Osteoblast (primary cell): ENCODE data around the gene SPOCD1. TPM values are rescaled to one million over a fixed set of nuclear protein-coding genes. Genes with fewer than 3 reads are reported as not detected.
A peak's percentile ranks its signal among the peaks of the same experiment; 100 is the strongest.

Experiments used
- DNase-seq: peaks from one replicate; pipeline ENCODE4 v3.0.0; 2011; ENCODE audit warnings: low spot score, mixed read lengths; ENCODE audit not compliant: insufficient read length; ENCODE audit errors: missing footprints
- H2AFZ ChIP-seq: 2 replicates; pipeline ENCODE4 v1.6.0; 2011; ENCODE audit warnings: mild to moderate bottlenecking, low read length
- H3K27ac ChIP-seq: 2 replicates; pipeline ENCODE4 v1.5.1; 2011; ENCODE audit warnings: mild to moderate bottlenecking, low read depth, low read length, moderate library complexity
- H3K27me3 ChIP-seq: 2 replicates; pipeline ENCODE4 v1.6.0; 2012; ENCODE audit warnings: mild to moderate bottlenecking, control low read depth, inconsistent platforms, low read length, moderate library complexity; ENCODE audit not compliant: insufficient read depth
- H3K36me3 ChIP-seq: 2 replicates; pipeline ENCODE4 v1.5.1; 2011; ENCODE audit warnings: mild to moderate bottlenecking, low read length, control low read depth, moderate library complexity; ENCODE audit not compliant: insufficient read depth
- H3K4me1 ChIP-seq: 2 replicates; pipeline ENCODE4 v1.5.1; 2011; ENCODE audit warnings: mild to moderate bottlenecking, low read length, control low read depth, moderate library complexity; ENCODE audit not compliant: insufficient read depth
- H3K4me2 ChIP-seq: 2 replicates; pipeline ENCODE4 v1.6.0; 2011; ENCODE audit warnings: mild to moderate bottlenecking, low read length; ENCODE audit not compliant: insufficient read depth
- H3K4me3 ChIP-seq: fragments of 200-600 bp; sonication (generic); 3 replicates; pipeline ENCODE4 v1.5.1; 2012; ENCODE audit warnings: mild to moderate bottlenecking, low read length, inconsistent platforms; ENCODE audit not compliant: insufficient read depth
- H3K79me2 ChIP-seq: 2 replicates; pipeline ENCODE4 v1.6.0; 2012; ENCODE audit warnings: mild to moderate bottlenecking, low read length, control low read depth, inconsistent platforms; ENCODE audit not compliant: insufficient read depth
- H3K9me3 ChIP-seq: 2 replicates; pipeline ENCODE4 v1.5.1; 2011; ENCODE audit warnings: low read depth, low read length, control low read depth
- H4K20me1 ChIP-seq: 2 replicates; pipeline ENCODE4 v1.6.0; 2012; ENCODE audit warnings: mild to moderate bottlenecking, low read length, control low read depth; ENCODE audit not compliant: insufficient read depth
- total RNA-seq: library from RNA; depleted of rRNA; stranded (reverse); fragments of >200 nt; gene quantifications from 2 replicates; pipeline ENCODE4 v1.2.3, GENCODE V29; 2012
- TF ChIP-seq, protein P1 (sequence below): IDR thresholded peaks from 2 replicates; pipeline ENCODE4 v1.5.1; 2011; ENCODE audit warnings: mild to moderate bottlenecking, low read depth, low read length, moderate library complexity; ENCODE audit errors: extremely low read depth

Gene SPOCD1
- total RNA-seq, 1 donor, result 58.6 TPM

DNA sequence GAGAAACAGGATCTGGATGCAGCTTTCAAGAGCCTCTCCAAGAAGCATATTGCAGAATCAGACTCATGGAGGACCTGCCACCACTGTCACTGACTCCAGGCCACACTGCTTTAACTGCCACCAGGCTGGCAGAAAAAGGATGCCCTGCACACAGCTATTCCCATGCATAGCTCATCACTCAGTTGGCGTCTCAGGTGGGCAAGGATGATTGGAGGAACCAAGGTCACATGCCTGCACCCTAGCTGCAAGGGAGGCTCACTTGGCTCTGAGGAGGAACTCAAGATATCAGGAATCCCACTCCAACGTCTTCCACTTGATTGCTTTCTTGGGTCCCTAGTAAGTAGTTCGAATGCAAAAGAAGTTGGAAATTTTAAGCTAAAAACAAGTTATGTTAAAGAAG, 19.6 kb upstream of the SPOCD1 start:
- H3K27me3 ChIP-seq, result no peaks in the 10 kb centered on the region
- H3K4me1 ChIP-seq, result peaks cover 9% of the 10 kb centered on the region
- TF ChIP-seq, protein P1, sequence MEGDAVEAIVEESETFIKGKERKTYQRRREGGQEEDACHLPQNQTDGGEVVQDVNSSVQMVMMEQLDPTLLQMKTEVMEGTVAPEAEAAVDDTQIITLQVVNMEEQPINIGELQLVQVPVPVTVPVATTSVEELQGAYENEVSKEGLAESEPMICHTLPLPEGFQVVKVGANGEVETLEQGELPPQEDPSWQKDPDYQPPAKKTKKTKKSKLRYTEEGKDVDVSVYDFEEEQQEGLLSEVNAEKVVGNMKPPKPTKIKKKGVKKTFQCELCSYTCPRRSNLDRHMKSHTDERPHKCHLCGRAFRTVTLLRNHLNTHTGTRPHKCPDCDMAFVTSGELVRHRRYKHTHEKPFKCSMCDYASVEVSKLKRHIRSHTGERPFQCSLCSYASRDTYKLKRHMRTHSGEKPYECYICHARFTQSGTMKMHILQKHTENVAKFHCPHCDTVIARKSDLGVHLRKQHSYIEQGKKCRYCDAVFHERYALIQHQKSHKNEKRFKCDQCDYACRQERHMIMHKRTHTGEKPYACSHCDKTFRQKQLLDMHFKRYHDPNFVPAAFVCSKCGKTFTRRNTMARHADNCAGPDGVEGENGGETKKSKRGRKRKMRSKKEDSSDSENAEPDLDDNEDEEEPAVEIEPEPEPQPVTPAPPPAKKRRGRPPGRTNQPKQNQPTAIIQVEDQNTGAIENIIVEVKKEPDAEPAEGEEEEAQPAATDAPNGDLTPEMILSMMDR, result no peak
- H2AFZ ChIP-seq, result no peak overlapping the region
- DNase-seq, result no peak
- H3K4me3 ChIP-seq, result no peak overlapping the region
- no peaks in the 10 kb centered on the region for H3K9me3 ChIP-seq
- no peak overlapping the region for H3K4me2 ChIP-seq
- H3K79me2 ChIP-seq, result no peaks in the 10 kb centered on the region
- no peaks in the 10 kb centered on the region for H4K20me1 ChIP-seq
- H3K36me3 ChIP-seq, result no peaks in the 10 kb centered on the region
- H3K27ac ChIP-seq, result no peak overlapping the region

DNA sequence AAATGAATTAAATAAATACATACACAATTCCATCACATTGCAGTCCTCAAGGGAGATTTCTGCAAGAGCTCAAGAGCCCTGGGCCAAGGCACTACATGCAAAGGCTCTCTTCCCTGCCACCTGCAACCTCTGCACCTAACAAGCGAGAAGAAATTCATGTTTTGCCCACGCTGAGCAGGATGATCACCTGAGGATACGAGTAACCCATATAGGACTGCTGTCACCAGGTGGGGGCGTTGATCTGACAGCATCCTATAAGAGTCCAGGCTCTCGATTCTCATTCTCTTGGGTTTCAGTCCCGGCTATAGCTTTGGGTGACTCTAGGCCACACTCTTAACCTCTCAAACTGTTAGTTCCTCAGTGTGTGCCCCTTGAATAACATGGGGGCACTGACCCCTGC, 18.7 kb upstream of the SPOCD1 start:
- H3K79me2 ChIP-seq, result no peaks in the 10 kb centered on the region
- no peak for DNase-seq
- H3K9me3 ChIP-seq, result no peaks in the 10 kb centered on the region
- H3K27ac ChIP-seq, result no peak overlapping the region
- no peaks in the 10 kb centered on the region for H4K20me1 ChIP-seq
- no peak overlapping the region for H2AFZ ChIP-seq
- H3K4me3 ChIP-seq, result no peak overlapping the region
- no peak overlapping the region for H3K4me2 ChIP-seq
- H3K27me3 ChIP-seq, result no peaks in the 10 kb centered on the region
- peaks cover 9% of the 10 kb centered on the region for H3K4me1 ChIP-seq
- no peaks in the 10 kb centered on the region for H3K36me3 ChIP-seq
- TF ChIP-seq, protein P1, result no peak

DNA sequence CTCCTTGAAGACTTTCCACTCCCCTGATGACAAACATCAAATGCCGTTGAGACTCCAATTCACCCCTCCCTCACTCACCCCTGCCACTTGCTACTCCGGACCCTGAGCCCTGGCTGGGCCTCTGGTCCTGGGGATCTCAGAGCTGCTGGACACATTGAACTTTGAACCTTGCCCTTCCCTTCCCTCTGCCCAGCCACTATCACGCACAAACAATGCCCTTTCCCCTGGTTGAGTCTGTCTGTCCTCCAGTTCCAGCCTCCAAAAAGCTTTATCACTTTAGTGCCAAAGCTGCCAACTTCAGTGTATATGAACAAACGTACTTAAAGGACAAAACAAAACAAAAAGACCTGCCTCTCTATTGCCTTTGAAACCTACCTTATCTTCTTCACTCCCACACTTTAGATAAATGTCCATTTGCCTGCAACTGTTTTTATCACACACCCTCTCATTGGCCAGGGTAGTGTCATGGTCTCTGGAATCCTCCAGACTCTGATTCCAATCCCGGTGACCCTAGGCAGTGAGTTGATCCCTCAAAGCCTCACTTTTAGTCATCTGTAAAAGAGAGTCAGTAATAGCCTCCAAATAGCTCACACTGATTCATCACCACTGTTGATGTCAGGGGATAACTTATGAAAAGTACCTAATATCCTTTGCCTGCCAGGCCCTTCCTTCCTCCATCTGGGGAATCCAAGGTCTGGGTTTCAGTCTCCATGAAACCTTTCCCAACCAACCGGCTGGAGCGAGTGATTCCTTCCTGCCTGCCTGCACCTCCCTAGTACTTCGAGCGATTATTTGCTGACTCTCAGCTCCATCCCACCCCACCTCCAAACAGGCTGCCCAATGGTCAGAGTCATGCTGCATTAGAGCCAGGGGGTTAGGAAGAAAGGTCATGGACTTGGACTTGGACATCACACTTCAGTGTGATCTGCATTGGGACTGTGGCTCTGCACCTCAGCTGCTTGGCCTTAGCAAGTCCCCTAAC, 15.9 kb upstream of the SPOCD1 start:
- Histone ChIP-seq H3K27me3 (no peaks in the 10 kb centered on the region), H3K9me3 (no peaks in the 10 kb centered on the region), H3K79me2 (no peaks in the 10 kb centered on the region), H3K4me2 (no peak overlapping the region), H4K20me1 (no peaks in the 10 kb centered on the region), H2AFZ (peak overlapping the region; percentile 0), H3K36me3 (no peaks in the 10 kb centered on the region), H3K4me1 (peaks cover 9% of the 10 kb centered on the region), H3K27ac (peak overlapping the region; percentile 19), H3K4me3 (no peak overlapping the region)
- TF ChIP-seq, protein P1, result no peak
- peak; percentile 94 for DNase-seq

DNA sequence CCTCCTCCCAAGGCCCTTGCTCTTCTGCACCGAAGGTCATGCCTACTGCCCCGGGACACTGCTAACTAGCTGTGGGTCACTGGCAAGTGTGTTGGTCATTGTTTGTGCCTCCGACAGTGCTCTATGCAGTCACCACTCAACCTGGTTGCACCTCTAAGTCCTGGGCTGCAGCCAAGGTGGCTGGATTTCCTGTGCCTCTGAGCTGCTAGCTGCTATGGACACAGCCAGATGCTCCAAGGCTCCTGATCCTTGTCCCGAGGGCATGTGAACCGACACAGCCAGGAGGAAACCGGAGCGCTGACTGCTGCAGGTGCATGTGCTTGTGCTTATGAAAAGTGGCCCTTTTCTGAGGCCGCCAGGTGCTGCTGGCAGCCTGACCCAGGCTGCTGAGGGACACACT, 14.7 kb upstream of the SPOCD1 start:
- H3K79me2 ChIP-seq, result no peaks in the 10 kb centered on the region
- H3K4me2 ChIP-seq, result no peak overlapping the region
- TF ChIP-seq, protein P1, result no peak
- peaks cover 9% of the 10 kb centered on the region for H3K4me1 ChIP-seq
- no peak overlapping the region for H2AFZ ChIP-seq
- DNase-seq, result peak; percentile 17
- H3K27ac ChIP-seq, result no peak overlapping the region
- no peak overlapping the region for H3K4me3 ChIP-seq
- H4K20me1 ChIP-seq, result no peaks in the 10 kb centered on the region
- H3K27me3 ChIP-seq, result no peaks in the 10 kb centered on the region
- H3K36me3 ChIP-seq, result no peaks in the 10 kb centered on the region
- no peaks in the 10 kb centered on the region for H3K9me3 ChIP-seq
